Measurements from ENCODE around the gene RFX3.

- TF ChIP-seq CTCF (IDR thresholded peaks at IDR 0.05): no peak
- TF ChIP-seq POLR2A (IDR thresholded peaks at IDR 0.05): no peak
These were observed 78.0 kb downstream of the RFX3 start for GRCh38 chr9:3447788-3448187.
